HCT116 (cell line): Measurements from ENCODE around the gene BTBD16. TPM values are rescaled to one million over a fixed set of nuclear protein-coding genes. Genes with fewer than 3 reads are reported as not detected.

Experiments
- ATAC-seq: fragments of 200-7000 bp; cut with Tn5 transposase; 2 replicates; pipeline ENCODE4 v1.9.1; 2020; ENCODE audit warnings: mild to moderate bottlenecking, moderate library complexity
- BruUV-seq: library from RNA; stranded (reverse); fragments of 400-500 nt; replicated peaks from 2 replicates; lab custom pipeline; 2021; lab: Mats Ljungman, UMichigan
- CTCF ChIA-PET: fragments of 300-600 bp; sonication (Branson Sonifier 250); formaldehyde crosslinking; loops from one replicate; lab custom pipeline; 2021; ENCODE audit warnings: antibody characterized with exemption; lab: Charles Lee
- POLR2A ChIA-PET: fragments of 300-600, 350-600 bp; sonication (Branson Sonifier 250); formaldehyde crosslinking; loops from one replicate; lab custom pipeline; 2021; ENCODE audit warnings: antibody characterized with exemption; lab: Charles Lee
- RAD21 ChIA-PET, 2 experiments: fragments of 300-600 bp; sonication (Branson Sonifier 250); formaldehyde crosslinking; loops; one replicate each; lab custom pipeline; 2023; ENCODE audit warnings: low total read pairs in 2 of 2; ENCODE audit not compliant: uncharacterized antibody in 2 of 2, unreplicated experiment in 2 of 2, low non-redundant PET in 1 of 2; lab: Charles Lee
- DNase-seq: peaks from one replicate; pipeline ENCODE4 v3.0.0-alpha.2; 2010; ENCODE audit warnings: low read depth, low spot score
- H2AFZ ChIP-seq: fragments of 200-600 bp; shearing (Covaris generic), sonication (generic); 2 replicates; pipeline ENCODE4 v1.6.1; 2017; ENCODE audit warnings: low read depth, mixed run types, mixed read lengths, antibody characterized with exemption, low read length; ENCODE audit not compliant: poor library complexity, severe bottlenecking
- H3K27ac ChIP-seq: 2 replicates; pipeline ENCODE4 v1.5.1; 2012; ENCODE audit warnings: low read depth, low read length
- H3K27me3 ChIP-seq: fragments of 200-600 bp; sonication (generic); 2 replicates; pipeline ENCODE4 v1.6.1; 2016; ENCODE audit warnings: mixed run types, low read length, mixed read lengths; ENCODE audit not compliant: insufficient read depth
- H3K36me3 ChIP-seq, 2 experiments: fragments of 200-500 bp in 1 of 2; fragments of 200-600 bp in 1 of 2; sonication (Bioruptor generic) in 1 of 2; sonication (generic) in 1 of 2; 2 replicates each; pipeline versions ENCODE4 v1.5.1 to v1.6.1; 2014 to 2016; ENCODE audit warnings: low read length in 2 of 2, inconsistent platforms in 1 of 2, mixed read lengths in 1 of 2, mixed run types in 1 of 2; ENCODE audit not compliant: insufficient read depth in 2 of 2, control insufficient read depth in 1 of 2
- H3K4me1 ChIP-seq, 2 experiments: fragments of 200-600 bp in 1 of 2; sonication (generic) in 1 of 2; 2 replicates each; pipeline versions ENCODE4 v1.5.1 to v1.6.1; 2012 to 2017; ENCODE audit warnings: low read length in 2 of 2, inconsistent platforms in 1 of 2, mild to moderate bottlenecking in 1 of 2, mixed read lengths in 1 of 2, mixed run types in 1 of 2, moderate library complexity in 1 of 2; ENCODE audit not compliant: insufficient read depth in 2 of 2, control insufficient read depth in 1 of 2
- H3K4me2 ChIP-seq: fragments of 200-600 bp; sonication (generic); 2 replicates; pipeline ENCODE4 v1.6.1; 2017; ENCODE audit warnings: mixed run types, low read length, mixed read lengths
- H3K4me3 ChIP-seq, 2 experiments: fragments of 200-600 bp in 1 of 2; sonication (generic) in 1 of 2; replicated peaks in 1 of 2; 2 replicates each; pipeline ENCODE4 v1.5.1; 2011 to 2016; ENCODE audit warnings: low read length in 2 of 2, control low read depth in 1 of 2, low read depth in 1 of 2, mild to moderate bottlenecking in 1 of 2, mixed read lengths in 1 of 2, mixed run types in 1 of 2
- H3K79me2 ChIP-seq: fragments of 200-600 bp; sonication (generic); 2 replicates; pipeline ENCODE4 v1.6.1; 2017; ENCODE audit warnings: mild to moderate bottlenecking, mixed run types, low read length, moderate library complexity, mixed read lengths; ENCODE audit not compliant: insufficient read depth
- H3K9ac ChIP-seq: fragments of 200-600 bp; sonication (generic); 2 replicates; pipeline ENCODE4 v1.6.1; 2016; ENCODE audit warnings: low read length, mixed read lengths
- H3K9me2 ChIP-seq: fragments of 200-600 bp; sonication (generic), shearing (Covaris generic); 2 replicates; pipeline ENCODE4 v1.6.1; 2017; ENCODE audit warnings: mixed run types, mild to moderate bottlenecking, moderate library complexity; ENCODE audit not compliant: insufficient read depth
- H3K9me3 ChIP-seq, 2 experiments: fragments of 200-500 bp in 1 of 2; fragments of 200-600 bp in 1 of 2; sonication (Bioruptor generic) in 1 of 2; sonication (generic) in 1 of 2; 2 replicates each; pipeline ENCODE4 v1.6.1; 2014 to 2017; ENCODE audit warnings: low read length in 2 of 2, mixed read lengths in 2 of 2, inconsistent platforms in 1 of 2, low read depth in 1 of 2, mild to moderate bottlenecking in 1 of 2, mixed run types in 1 of 2, moderate library complexity in 1 of 2; ENCODE audit not compliant: control insufficient read depth in 1 of 2, insufficient read depth in 1 of 2
- H4K20me1 ChIP-seq: fragments of 200-600 bp; sonication (generic), shearing (Covaris generic); 2 replicates; pipeline ENCODE4 v1.6.1; 2017; ENCODE audit warnings: mixed run types, mild to moderate bottlenecking, moderate library complexity; ENCODE audit not compliant: insufficient read depth
- FOSL1 ChIP-seq: IDR thresholded peaks from 2 replicates; pipeline ENCODE4 v1.6.1; 2012; ENCODE audit warnings: low read depth
- JUND ChIP-seq: IDR thresholded peaks from 2 replicates; pipeline ENCODE4 v1.6.1; 2012
- SP1 ChIP-seq: IDR thresholded peaks from 2 replicates; pipeline ENCODE4 v1.6.1; 2012; ENCODE audit warnings: low read depth
- TCF7L2 ChIP-seq: IDR thresholded peaks from 2 replicates; pipeline ENCODE4 v1.7.0; 2011; ENCODE audit warnings: borderline replicate concordance, inconsistent platforms; ENCODE audit not compliant: insufficient read depth, insufficient read length; ENCODE audit errors: extremely low read depth
- intact Hi-C: fragments of 100-400 bp; cut with micrococcal nuclease; formaldehyde crosslinking; loops from 2 replicates; pipeline ENCODE4 v1.10.0; 2022
- total RNA-seq: library from RNA; stranded (reverse); gene quantifications from one replicate; pipeline ENCODE4 v1.2.1, GENCODE V29; 2021; ENCODE audit not compliant: unreplicated experiment
- TF ChIP-seq, protein P1 (sequence below): IDR thresholded peaks from 2 replicates; pipeline ENCODE4 v1.6.1; 2012

The BTBD16 gene
- total RNA-seq, 1 experiment from 2014 or later, result 0.27 TPM

DNA sequence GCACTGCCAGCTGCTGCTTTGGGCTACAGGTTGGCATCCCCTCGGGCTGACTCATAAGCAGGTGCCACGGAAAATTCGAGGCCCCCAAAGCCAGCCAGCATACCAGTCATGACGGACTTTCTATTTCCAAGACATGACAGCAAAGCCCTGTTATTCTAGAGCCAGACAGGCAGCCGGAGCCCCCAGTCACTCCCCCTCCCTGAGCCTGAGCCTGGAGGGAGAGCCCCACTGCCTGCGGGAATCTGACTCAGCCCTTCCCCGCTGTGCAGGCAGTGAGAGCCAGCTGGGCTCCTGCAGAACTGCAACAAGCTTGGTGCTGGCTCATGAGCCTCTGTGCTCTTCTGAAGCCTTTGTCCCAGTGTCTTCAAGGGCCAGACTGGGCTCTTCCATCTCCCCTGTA lies 15.8 kb downstream of the BTBD16 start:
- no TSS peak for BruUV-seq
- Histone ChIP-seq H4K20me1 (no peaks in the 10 kb centered on the region), H3K27me3 (no peaks in the 10 kb centered on the region), H3K4me1 (peaks cover 4 to 15% of the 10 kb centered on the region in 2 experiments), H3K4me3 (no peak overlapping the region), H3K9me2 (no peaks in the 10 kb centered on the region), H2AFZ (no peak overlapping the region), H3K9ac (no peak overlapping the region), H3K9me3 (no peaks in the 10 kb centered on the region), H3K4me2 (peak overlapping the region; percentile 31)
- intact Hi-C loops, result no loop called here
- POLR2A ChIA-PET, result no interaction called here
- ATAC-seq (peak; percentile 89), DNase-seq (no peak)
- TF ChIP-seq TCF7L2 (no peak), FOSL1 (peak; percentile 63), JUND (peak; percentile 45), SP1 (peak; percentile 32; the same call in 1 of the 2 replicates)
- TF ChIP-seq, protein P1, sequence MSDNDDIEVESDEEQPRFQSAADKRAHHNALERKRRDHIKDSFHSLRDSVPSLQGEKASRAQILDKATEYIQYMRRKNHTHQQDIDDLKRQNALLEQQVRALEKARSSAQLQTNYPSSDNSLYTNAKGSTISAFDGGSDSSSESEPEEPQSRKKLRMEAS, result 0 out of 2 replicates have a peak, but pooled peaks have one; percentile 30
- TF ChIP-seq, all 23 proteins: peak for 4
- Histone ChIP-seq H3K27ac (no peak overlapping the region), H3K79me2 (no peaks in the 10 kb centered on the region), H3K36me3 (no peaks in the 10 kb centered on the region)
- ChIA-PET RAD21 (interaction anchor here in 1 of 2 experiments (1.3 kb wide), 1 partner anchor 12 kb away, joined by 3 read pairs; no protein-coding TSS in a partner anchor), CTCF (interaction anchor here (0.8 to 2.0 kb wide), 3 partner anchors 11 to 279 kb away, joined by 3 to 9 read pairs (median 6); no protein-coding TSS in a partner anchor)

DNA sequence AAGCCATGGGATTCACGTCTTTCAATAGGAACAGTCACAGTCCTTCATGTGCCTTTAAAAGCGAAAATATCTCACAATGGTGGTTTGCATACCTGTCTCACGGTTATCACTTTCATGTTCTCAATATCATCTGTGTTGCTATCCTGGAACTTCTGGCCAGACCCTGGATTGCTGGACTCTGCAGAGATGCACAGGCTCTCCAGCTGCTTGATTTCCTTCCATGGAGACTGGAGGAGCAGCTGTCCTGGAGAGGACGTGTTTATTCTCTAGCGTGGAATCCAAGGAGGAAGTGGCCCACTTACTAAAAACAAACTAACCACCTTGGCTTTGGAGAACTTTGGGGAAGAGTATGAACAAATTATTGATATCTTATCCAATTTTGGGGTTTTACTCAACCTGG lies 16.5 kb downstream of the BTBD16 start:
- no peak for ATAC-seq
- Histone ChIP-seq H3K9me3 (no peaks in the 10 kb centered on the region), H3K9ac (no peak overlapping the region), H3K4me3 (no peak overlapping the region), H3K27ac (no peak overlapping the region), H3K36me3 (no peaks in the 10 kb centered on the region), H3K4me1 (peaks cover 4 to 19% of the 10 kb centered on the region in 2 experiments), H3K4me2 (peak overlapping the region; percentile 31; the same call in 1 of the 2 replicates), H3K9me2 (no peaks in the 10 kb centered on the region), H4K20me1 (no peaks in the 10 kb centered on the region), H3K27me3 (no peaks in the 10 kb centered on the region), H2AFZ (no peak overlapping the region), H3K79me2 (no peaks in the 10 kb centered on the region)
- intact Hi-C loops, result no loop called here
- TF ChIP-seq, protein P1, result no peak
- CTCF ChIA-PET, result interaction anchor here (0.6 to 2.1 kb wide), 4 partner anchors 8 to 278 kb away, joined by 3 to 9 read pairs (median 4); no protein-coding TSS in a partner anchor
- RAD21 ChIA-PET, result no interaction called here
- POLR2A ChIA-PET, result no interaction called here
- BruUV-seq, result no TSS peak
- DNase-seq, result no peak
